NT2/D1 (cell line): ENCODE data around the gene DMWD.

ENCODE experiments used
- DNase-seq: peaks from one replicate; pipeline ENCODE4 v3.0.0-alpha.2; 2011; ENCODE audit warnings: low read depth, low spot score
- H3K27me3 ChIP-seq: 2 replicates; pipeline ENCODE4 v1.6.0; 2011; ENCODE audit warnings: mild to moderate bottlenecking; ENCODE audit not compliant: insufficient read length, insufficient read depth
- H3K36me3 ChIP-seq: 2 replicates; pipeline ENCODE4 v1.6.1; 2011; ENCODE audit warnings: mild to moderate bottlenecking, low read length, mixed read lengths; ENCODE audit not compliant: insufficient read depth, insufficient read length
- H3K4me1 ChIP-seq: 2 replicates; pipeline ENCODE4 v1.5.1; 2011; ENCODE audit not compliant: insufficient read depth, insufficient read length
- H3K4me3 ChIP-seq: 2 replicates; pipeline ENCODE4 v1.5.1; 2011; ENCODE audit warnings: low read depth; ENCODE audit not compliant: insufficient read length
- H3K9ac ChIP-seq: 2 replicates; pipeline ENCODE4 v1.6.0; 2011; ENCODE audit warnings: low read depth; ENCODE audit not compliant: insufficient read length
- H3K9me3 ChIP-seq: 2 replicates; pipeline ENCODE4 v1.5.1; 2011; ENCODE audit warnings: mild to moderate bottlenecking, low read length; ENCODE audit not compliant: insufficient read depth
- SUZ12 ChIP-seq: IDR thresholded peaks from 2 replicates; pipeline ENCODE4 v1.6.1; 2011; ENCODE audit not compliant: insufficient read length, insufficient read depth; ENCODE audit errors: extremely low read depth
- YY1 ChIP-seq: IDR thresholded peaks from 2 replicates; pipeline ENCODE4 v1.6.1; 2011; ENCODE audit not compliant: insufficient read length, insufficient read depth
- ZNF274 ChIP-seq: IDR thresholded peaks from 2 replicates; pipeline ENCODE4 v1.6.1; 2011; ENCODE audit warnings: mild to moderate bottlenecking, low read depth, low read length

The DMWD gene

GRCh38 chr19:45784096-45784495 is 8.5 kb downstream of the DMWD start:
- TF ChIP-seq YY1 (no peak), SUZ12 (no peak), ZNF274 (no peak)
- Histone ChIP-seq H3K4me1 (peaks cover 20% of the 10 kb centered on the region), H3K27me3 (no peaks in the 10 kb centered on the region), H3K4me3 (no peak overlapping the region), H3K9me3 (no peaks in the 10 kb centered on the region), H3K9ac (no peak overlapping the region), H3K36me3 (peaks cover 48% of the 10 kb centered on the region)
- DNase-seq, result no peak

- Histone ChIP-seq H3K4me3 (no peak overlapping the region), H3K36me3 (peaks cover 48% of the 10 kb centered on the region), H3K9me3 (no peaks in the 10 kb centered on the region), H3K9ac (peak overlapping the region; percentile 50), H3K27me3 (no peaks in the 10 kb centered on the region), H3K4me1 (peaks cover 23% of the 10 kb centered on the region)
- no peak for DNase-seq
- TF ChIP-seq SUZ12 (no peak), ZNF274 (no peak), YY1 (no peak)
Observed at GRCh38 chr19:45782820-45783785, 9.5 kb downstream of the DMWD start.

DNA sequence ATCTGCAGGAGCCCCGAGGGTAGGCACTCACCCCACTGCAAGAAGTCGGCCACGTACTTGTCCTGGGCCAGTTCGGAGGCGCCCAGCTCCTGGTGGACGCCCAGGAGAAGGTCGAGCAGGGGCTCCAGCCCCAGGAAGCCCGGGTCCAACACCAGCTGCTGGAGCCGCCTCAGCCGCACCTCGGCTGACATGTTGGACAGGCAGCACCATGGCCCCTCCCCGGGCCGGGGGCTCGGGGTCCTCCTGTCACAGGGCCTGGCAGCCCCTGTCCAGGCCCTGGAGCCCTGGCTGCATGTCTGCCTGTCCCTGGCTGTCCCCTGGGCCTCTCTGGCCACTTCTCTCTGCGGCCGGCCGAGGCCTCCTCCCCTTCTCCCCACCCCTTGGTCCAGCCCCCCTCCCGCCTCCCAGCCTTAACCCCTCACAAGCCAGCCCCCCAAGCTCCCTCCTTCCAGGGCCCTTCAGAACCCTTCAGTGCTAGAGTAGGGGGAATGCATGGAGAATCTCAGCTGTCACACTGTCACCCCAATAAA is 10.4 kb downstream of the DMWD start, which contains the start of gene DMPK:
Gene DMPK (minus strand): TSS at position 329 of the 530 bp plus-strand sequence. CDS start 138 bp downstream, at position 191.
- H3K27me3 ChIP-seq, result no peaks in the 10 kb centered on the region
- peak within 1 kb of the TSS; percentile 74 for H3K9ac ChIP-seq
- DNase-seq, result no peak
- no peaks in the 10 kb centered on the region for H3K9me3 ChIP-seq
- peaks cover 23% of the 10 kb centered on the region for H3K4me1 ChIP-seq
- H3K4me3 ChIP-seq, result peak within 1 kb of the TSS; percentile 8
- H3K36me3 ChIP-seq, result peaks cover 50% of the 10 kb centered on the region
- TF ChIP-seq ZNF274 (no peak), SUZ12 (no peak), YY1 (no peak)

- TF ChIP-seq ZNF274 (no peak), YY1 (no peak)
- no peak for DNase-seq
- Histone ChIP-seq H3K36me3 (peaks cover 50% of the 10 kb centered on the region), H3K4me1 (peaks cover 27% of the 10 kb centered on the region), H3K9me3 (no peaks in the 10 kb centered on the region), H3K27me3 (no peaks in the 10 kb centered on the region), H3K9ac (peak overlapping the region; percentile 50), H3K4me3 (peak overlapping the region; percentile 8)
Observed at GRCh38 chr19:45781214-45782161, 11.2 kb downstream of the DMWD start.

- DNase-seq, result no peak
- no peaks in the 10 kb centered on the region for H3K9me3 ChIP-seq
- H3K4me1 ChIP-seq, result peaks cover 27% of the 10 kb centered on the region
- no peaks in the 10 kb centered on the region for H3K27me3 ChIP-seq
- peak overlapping the region; percentile 56 for H3K9ac ChIP-seq
- peaks cover 44% of the 10 kb centered on the region for H3K36me3 ChIP-seq
- TF ChIP-seq YY1, result no peak
- TF ChIP-seq SUZ12, result no peak
- no peak for TF ChIP-seq ZNF274
- H3K4me3 ChIP-seq, result no peak overlapping the region
Observed at GRCh38 chr19:45780448-45781213, 12.0 kb downstream of the DMWD start.

GRCh38 chr19:45780146-45780447 is 12.5 kb downstream of the DMWD start:
- Histone ChIP-seq H3K9me3 (no peaks in the 10 kb centered on the region), H3K4me1 (peaks cover 27% of the 10 kb centered on the region), H3K9ac (peak overlapping the region; percentile 26), H3K36me3 (peaks cover 43% of the 10 kb centered on the region), H3K4me3 (no peak overlapping the region), H3K27me3 (no peaks in the 10 kb centered on the region)
- TF ChIP-seq YY1, result no peak
- TF ChIP-seq ZNF274, result no peak
- TF ChIP-seq SUZ12, result no peak
- DNase-seq, result no peak
